Measurements from ENCODE around the gene HES7. TPM values are rescaled to one million over a fixed set of nuclear protein-coding genes. Genes with fewer than 3 reads are reported as not detected.

HES7 gene
- total and polyA plus RNA-seq, 7 donors = 0.16 TPM; not detected in 6

GRCh38 chr17:8133399-8133798 is 9.5 kb upstream of the HES7 start:
- Histone ChIP-seq H3K4me1 (peaks cover 0 to 10% (median 6%) of the 10 kb centered on the region in 4 donors), H3K9me3 (no peaks in the 10 kb centered on the region), H3K27me3 (peaks cover 0 to 8% (median 0%) of the 10 kb centered on the region in 3 donors), H3K36me3 (no peaks in the 10 kb centered on the region), H3K4me3 (no peak overlapping the region), H3K27ac (no peak overlapping the region)
- DNase-seq = no peak
- TF ChIP-seq POLR2AphosphoS5 (IDR thresholded peaks at IDR 0.05) (no peak), EP300 (IDR thresholded peaks at IDR 0.05) (no peak), POLR2A (IDR thresholded peaks at IDR 0.05) (no peak)
- TF ChIP-seq, protein P1, sequence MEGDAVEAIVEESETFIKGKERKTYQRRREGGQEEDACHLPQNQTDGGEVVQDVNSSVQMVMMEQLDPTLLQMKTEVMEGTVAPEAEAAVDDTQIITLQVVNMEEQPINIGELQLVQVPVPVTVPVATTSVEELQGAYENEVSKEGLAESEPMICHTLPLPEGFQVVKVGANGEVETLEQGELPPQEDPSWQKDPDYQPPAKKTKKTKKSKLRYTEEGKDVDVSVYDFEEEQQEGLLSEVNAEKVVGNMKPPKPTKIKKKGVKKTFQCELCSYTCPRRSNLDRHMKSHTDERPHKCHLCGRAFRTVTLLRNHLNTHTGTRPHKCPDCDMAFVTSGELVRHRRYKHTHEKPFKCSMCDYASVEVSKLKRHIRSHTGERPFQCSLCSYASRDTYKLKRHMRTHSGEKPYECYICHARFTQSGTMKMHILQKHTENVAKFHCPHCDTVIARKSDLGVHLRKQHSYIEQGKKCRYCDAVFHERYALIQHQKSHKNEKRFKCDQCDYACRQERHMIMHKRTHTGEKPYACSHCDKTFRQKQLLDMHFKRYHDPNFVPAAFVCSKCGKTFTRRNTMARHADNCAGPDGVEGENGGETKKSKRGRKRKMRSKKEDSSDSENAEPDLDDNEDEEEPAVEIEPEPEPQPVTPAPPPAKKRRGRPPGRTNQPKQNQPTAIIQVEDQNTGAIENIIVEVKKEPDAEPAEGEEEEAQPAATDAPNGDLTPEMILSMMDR (IDR thresholded peaks at IDR 0.05) = no peak
- 81 to 87% methylated on average over 12 of the region's 12 CpGs for WGBS, 2 donors
- intact Hi-C loops (cut with DNase I) = loop anchor here (10.0 kb wide), 1 partner anchor 819 kb away; the partner anchor contains the start of gene GPS2

GRCh38 chr17:8131844-8132441 is 8.0 kb upstream of the HES7 start:
- intact Hi-C loops (cut with DNase I) = loop anchor here (10.0 kb wide), 1 partner anchor 817 kb away; the partner anchor contains the start of gene GPS2
- no peak overlapping the region for H3K27ac ChIP-seq
- TF ChIP-seq, protein P1 (IDR thresholded peaks at IDR 0.05) = no peak
- TF ChIP-seq POLR2AphosphoS5 (IDR thresholded peaks at IDR 0.05) = no peak
- peaks cover 0 to 14% (median 0%) of the 10 kb centered on the region in 3 donors for H3K27me3 ChIP-seq
- WGBS, 2 donors = 58 to 75% methylated on average over 3 of the region's 3 CpGs
- H3K4me3 ChIP-seq = no peak overlapping the region
- H3K4me1 ChIP-seq = peaks cover 0 to 8% (median 5%) of the 10 kb centered on the region in 4 donors
- DNase-seq = no peak
- H3K9me3 ChIP-seq = no peaks in the 10 kb centered on the region
- no peaks in the 10 kb centered on the region for H3K36me3 ChIP-seq

- H3K27me3 ChIP-seq = peaks cover 4 to 33% (median 22%) of the 10 kb centered on the region in 3 donors
- intact Hi-C loops (cut with DNase I) = no loop called here
- peaks cover 0 to 42% (median 38%) of the 10 kb centered on the region in 4 donors for H3K4me1 ChIP-seq
- no peak for DNase-seq
- H3K36me3 ChIP-seq = no peaks in the 10 kb centered on the region
- WGBS, 2 donors = 68 to 81% methylated on average over 14 of the region's 14 CpGs
- H3K9me3 ChIP-seq = no peaks in the 10 kb centered on the region
- no peak overlapping the region for H3K4me3 ChIP-seq
- H3K27ac ChIP-seq = no peak overlapping the region
- TF ChIP-seq POLR2AphosphoS5 (IDR thresholded peaks at IDR 0.05) (no peak), POLR2A (IDR thresholded peaks at IDR 0.05) (no peak), EP300 (IDR thresholded peaks at IDR 0.05) (no peak)
- TF ChIP-seq, protein P1 (IDR thresholded peaks at IDR 0.05) = no peak
Observed at GRCh38 chr17:8128125-8128784, 4.3 kb upstream of the HES7 start.

DNA sequence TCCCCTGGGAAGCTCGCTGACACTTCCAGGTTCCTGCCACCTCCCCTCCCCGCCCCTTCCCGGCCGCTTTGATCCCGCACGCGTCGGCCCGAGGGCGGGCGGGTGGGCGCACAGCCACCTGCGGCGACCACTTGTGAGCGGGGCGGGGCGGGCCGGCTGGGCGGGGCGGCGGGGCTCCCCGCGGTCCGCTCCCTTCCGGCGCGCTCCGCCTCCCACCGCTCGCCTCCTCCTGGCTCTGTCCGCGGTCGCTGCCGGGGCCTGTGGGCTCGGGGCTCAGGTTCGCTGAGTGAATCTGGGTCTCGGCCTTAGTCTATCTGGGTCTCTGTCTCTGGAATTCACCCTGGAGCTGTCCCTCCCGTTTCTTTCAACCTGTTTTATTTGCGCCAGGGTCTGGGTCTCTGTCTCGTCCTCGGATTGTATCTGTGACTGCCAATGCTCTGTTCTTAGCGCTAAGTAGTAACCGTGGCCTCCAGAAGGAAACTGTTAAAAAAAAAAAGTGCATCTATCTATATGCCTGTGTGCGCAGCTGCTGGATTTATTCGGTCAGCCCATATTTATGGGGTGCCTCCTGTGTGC is 2.7 kb upstream of the HES7 start:
- no peak for DNase-seq
- Histone ChIP-seq H3K27me3 (peaks cover 12 to 50% (median 38%) of the 10 kb centered on the region in 3 donors), H3K36me3 (no peaks in the 10 kb centered on the region), H3K27ac (peak overlapping the region; percentile 72 to 76 (median 74)), H3K4me3 (peak overlapping the region; percentile 36 to 77 (median 58)), H3K4me1 (peaks cover 0 to 58% (median 54%) of the 10 kb centered on the region in 4 donors), H3K9me3 (no peaks in the 10 kb centered on the region)
- intact Hi-C loops (cut with DNase I) = no loop called here
- TF ChIP-seq EP300 (IDR thresholded peaks at IDR 0.05) (no peak), POLR2A (IDR thresholded peaks at IDR 0.05) (no peak), POLR2AphosphoS5 (IDR thresholded peaks at IDR 0.05) (no peak)
- TF ChIP-seq, protein P1 (IDR thresholded peaks at IDR 0.05) = no peak
- WGBS, 2 donors = 0% methylated on average over 45 of the region's 45 CpGs

All from sigmoid colon (tissue), 7 donors.